Measurements from ENCODE around the gene KCNE3.

KCNE3 gene

DNA sequence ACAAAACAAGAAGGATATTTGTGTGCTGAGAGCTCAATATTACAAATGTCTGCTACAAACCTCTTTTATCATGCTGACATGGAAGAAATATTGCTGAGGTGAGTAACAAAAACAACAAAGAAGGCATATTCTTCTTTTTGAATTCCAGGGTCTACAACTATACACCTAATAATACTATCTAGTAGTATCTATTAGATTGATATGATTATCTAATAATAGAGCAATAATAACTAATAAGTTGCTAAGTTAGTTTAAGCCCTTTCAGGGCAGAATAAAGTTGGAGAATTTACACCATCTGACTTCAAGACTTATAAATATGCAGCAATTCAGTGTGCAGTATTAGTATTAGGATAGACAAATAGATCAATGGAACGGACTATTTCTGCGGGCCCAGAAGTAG, 57.7 kb downstream of the KCNE3 start:
- no peak for DNase-seq
- no peaks in the 10 kb centered on the region for H3K9me3 ChIP-seq (ENCODE audit: severe bottlenecking)
- no peak overlapping the region for H3K4me3 ChIP-seq (ENCODE audit: low read depth, low read length)
- H3K27ac ChIP-seq: no peak overlapping the region
- TF ChIP-seq, protein P1, sequence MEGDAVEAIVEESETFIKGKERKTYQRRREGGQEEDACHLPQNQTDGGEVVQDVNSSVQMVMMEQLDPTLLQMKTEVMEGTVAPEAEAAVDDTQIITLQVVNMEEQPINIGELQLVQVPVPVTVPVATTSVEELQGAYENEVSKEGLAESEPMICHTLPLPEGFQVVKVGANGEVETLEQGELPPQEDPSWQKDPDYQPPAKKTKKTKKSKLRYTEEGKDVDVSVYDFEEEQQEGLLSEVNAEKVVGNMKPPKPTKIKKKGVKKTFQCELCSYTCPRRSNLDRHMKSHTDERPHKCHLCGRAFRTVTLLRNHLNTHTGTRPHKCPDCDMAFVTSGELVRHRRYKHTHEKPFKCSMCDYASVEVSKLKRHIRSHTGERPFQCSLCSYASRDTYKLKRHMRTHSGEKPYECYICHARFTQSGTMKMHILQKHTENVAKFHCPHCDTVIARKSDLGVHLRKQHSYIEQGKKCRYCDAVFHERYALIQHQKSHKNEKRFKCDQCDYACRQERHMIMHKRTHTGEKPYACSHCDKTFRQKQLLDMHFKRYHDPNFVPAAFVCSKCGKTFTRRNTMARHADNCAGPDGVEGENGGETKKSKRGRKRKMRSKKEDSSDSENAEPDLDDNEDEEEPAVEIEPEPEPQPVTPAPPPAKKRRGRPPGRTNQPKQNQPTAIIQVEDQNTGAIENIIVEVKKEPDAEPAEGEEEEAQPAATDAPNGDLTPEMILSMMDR (IDR thresholded peaks at IDR 0.05; ENCODE audit: low read depth, low read length): no peak
- H3K36me3 ChIP-seq: no peaks in the 10 kb centered on the region
- H3K27me3 ChIP-seq (ENCODE audit: insufficient read depth, low read depth, severe bottlenecking): no peaks in the 10 kb centered on the region

Measured in WERI-Rb-1 (cell line).